ENCODE data around the gene DCXR.

Gene DCXR

DNA sequence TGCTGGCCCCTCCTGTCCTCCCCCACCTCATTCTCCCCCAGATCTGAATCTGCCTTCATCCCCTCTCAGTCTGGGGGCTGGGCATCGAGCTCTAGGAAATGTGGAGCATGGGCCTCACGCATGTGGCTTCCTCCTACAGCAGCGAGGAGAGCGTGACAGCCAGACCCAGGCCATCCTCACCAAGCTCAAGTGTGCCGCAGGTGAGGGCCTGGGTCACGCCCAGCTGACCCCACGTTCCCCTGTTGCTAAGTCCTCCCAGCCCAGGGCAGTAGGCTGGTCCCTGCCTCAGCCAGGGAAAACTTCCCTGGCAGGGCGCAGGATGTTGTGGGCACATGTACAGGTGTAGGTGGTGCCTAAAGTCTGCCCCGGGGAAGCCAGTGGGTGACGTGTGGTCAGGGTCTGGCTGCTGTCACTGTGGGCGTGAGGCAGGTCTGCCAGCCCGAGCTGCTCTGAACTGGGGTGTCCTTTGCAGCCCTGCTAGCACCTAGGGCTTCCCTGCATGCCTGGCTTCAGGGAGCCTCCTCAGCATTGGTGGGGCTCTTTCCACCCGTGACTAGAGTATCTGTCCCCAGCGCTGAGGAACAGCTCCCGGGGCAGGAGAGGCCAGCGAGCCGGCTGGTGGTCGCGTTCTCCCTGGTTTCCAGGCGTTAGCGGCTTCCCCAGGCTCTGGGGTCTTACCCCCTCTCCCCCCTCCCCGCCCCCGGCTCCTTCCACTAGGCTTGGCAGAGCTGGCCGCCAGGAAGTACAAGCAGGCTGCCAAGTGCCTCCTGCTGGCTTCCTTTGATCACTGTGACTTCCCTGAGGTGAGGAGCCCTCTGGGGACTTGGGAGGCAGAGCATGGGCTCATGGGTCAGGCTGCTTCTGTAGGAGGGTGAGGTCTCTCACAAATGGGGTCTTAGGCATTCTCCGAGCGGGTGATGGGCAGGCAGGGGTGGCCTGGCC is 17.8 kb upstream of the DCXR start:
- no peak for DNase-seq (ENCODE audit: low read depth, low spot score)

DNA sequence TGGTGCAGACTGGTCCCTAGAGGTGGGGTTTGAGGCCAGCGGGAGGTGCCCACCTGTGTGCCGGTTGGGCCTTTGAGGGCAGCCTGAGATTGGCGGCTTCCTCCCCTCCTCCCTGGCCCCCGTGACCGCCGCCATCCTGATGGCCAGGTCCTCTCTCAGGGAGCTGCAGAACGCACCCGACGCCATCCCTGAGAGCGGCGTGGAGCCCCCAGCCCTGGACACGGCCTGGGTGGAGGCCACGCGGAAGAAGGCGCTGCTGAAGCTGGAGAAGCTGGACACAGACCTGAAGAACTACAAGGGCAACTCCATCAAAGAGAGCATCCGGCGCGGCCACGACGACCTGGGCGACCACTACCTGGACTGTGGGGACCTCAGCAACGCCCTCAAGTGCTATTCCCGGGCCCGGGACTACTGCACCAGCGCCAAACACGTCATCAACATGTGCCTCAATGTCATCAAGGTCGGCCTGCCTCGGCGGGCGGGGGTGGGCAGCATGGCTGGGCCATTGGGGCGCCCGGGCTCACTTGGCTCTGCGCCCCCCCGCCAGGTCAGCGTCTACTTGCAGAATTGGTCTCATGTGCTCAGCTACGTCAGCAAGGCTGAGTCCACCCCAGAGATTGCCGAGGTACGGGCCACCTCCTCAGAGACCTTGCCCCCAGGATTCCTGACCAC is 17.0 kb upstream of the DCXR start:
- DNase-seq (ENCODE audit: low read depth, low spot score), result no peak

DNA sequence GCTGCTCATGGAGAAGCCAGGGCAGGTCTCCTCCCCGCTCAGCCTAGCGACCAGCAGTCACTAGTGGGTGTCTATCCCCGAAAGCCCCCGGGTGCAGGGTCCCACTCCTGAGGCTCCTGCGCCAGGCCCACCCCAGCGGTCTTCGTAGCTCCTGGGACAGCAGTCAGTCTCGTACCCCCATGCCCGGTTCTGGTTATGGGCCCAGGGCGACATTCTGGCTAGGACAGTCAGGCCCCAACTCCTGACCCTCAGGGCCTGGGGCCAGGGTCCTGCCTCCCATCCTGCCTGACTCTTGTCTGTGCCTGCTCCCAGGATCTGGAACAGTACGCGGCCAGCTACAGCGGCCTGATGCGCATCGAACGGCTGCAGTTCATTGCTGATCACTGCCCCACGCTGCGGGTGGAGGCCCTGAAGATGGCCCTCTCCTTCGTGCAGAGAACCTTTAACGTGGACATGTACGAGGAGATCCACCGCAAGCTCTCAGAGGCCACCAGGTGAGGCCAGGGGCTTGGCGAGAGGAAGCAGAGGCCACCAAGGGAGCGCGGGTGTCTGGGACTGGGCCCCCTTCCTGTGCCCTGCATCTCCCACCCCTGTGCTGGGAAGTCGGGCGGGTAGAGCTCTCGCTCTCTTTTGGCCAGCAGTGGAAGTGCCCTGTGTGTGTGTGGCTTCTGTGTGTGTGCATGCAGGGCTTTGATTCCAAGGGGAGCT is 16.2 kb upstream of the DCXR start:
- no peak for DNase-seq (ENCODE audit: low read depth, low spot score)

- no peak for DNase-seq (ENCODE audit: low read depth, low spot score)
These were observed 15.6 kb upstream of the DCXR start for GRCh38 chr17:82053130-82053529.

- DNase-seq (ENCODE audit: low read depth, low spot score), result no peak
These were observed 15.2 kb upstream of the DCXR start for GRCh38 chr17:82052638-82053059.

GRCh38 chr17:82051776-82052637 is 14.5 kb upstream of the DCXR start, which contains the start of the genes GPS1 and RFNG:
GPS1 (plus strand) TSS chr17:82051898; CDS start chr17:82051932, 34 bp downstream.
RFNG (minus strand) TSS chr17:82051811; CDS start chr17:82051766, 45 bp downstream.
- no peak for DNase-seq (ENCODE audit: low read depth, low spot score)

GRCh38 chr17:82050761-82051641 is 13.5 kb upstream of the DCXR start:
- no peak for DNase-seq (ENCODE audit: low read depth, low spot score)

- no peak for DNase-seq (ENCODE audit: low read depth, low spot score)
These were observed 12.8 kb upstream of the DCXR start for GRCh38 chr17:82050152-82050760.

- DNase-seq (ENCODE audit: low read depth, low spot score), result no peak
These were observed 12.0 kb upstream of the DCXR start for GRCh38 chr17:82049521-82049971.

DNA sequence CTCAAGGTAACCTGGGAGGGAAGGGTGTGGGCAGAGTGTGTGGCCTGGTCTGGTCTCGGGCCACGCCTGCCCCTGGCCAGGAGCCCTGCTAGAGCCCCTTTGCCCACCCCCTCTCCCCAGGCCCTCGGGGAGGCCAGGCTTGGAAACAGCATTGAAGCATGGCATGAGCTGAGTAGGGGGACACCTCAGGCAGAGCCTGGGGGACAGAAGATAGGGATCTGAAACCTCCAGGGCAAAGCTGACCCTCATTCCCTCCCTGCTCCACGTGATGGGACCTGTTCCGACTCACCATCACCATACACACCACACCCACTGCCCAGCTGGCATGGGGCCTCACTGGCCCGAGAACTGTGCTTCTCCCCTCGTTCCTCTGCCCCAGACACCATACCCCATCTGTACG is 11.6 kb upstream of the DCXR start:
- no peak for DNase-seq (ENCODE audit: low read depth, low spot score)

GRCh38 chr17:82048571-82048971 is 11.1 kb upstream of the DCXR start:
- DNase-seq (ENCODE audit: low read depth, low spot score), result no peak

DNA sequence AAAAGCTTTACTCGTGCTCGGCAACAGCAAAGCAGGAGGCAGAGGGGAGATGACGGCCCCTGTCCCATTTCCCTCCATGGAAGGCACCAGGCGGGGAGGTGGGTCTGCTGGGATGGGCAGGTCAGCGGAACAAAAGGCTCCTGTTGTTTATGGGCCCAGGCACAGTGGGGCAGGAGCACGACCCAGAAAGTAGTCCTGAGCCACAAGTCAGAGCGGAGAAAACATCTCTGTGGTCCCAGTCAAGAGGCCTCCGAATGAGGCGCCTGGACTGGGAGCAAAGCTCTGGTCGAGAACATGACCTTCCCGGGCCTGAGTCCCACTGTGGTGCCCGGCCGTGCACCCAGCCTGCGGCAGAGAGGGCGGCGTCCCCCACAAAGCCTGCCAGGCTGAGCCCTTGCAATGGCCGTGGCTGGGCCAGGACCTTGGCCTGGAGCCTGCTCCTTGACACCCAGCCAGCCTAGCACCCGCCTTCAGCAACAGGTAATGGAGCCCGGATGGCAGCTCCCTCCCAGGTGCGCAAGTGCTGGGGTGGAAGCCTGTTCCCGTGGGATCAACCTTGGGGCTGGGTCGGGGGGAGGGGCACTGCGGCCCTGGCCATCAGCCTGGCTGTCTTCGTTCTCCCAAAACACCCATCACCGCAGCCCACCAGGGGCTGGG is 10.5 kb upstream of the DCXR start:
- DNase-seq (ENCODE audit: low read depth, low spot score), result no peak

GRCh38 chr17:82047379-82047778 is 9.9 kb upstream of the DCXR start:
- no peak for DNase-seq (ENCODE audit: low read depth, low spot score)

DNA sequence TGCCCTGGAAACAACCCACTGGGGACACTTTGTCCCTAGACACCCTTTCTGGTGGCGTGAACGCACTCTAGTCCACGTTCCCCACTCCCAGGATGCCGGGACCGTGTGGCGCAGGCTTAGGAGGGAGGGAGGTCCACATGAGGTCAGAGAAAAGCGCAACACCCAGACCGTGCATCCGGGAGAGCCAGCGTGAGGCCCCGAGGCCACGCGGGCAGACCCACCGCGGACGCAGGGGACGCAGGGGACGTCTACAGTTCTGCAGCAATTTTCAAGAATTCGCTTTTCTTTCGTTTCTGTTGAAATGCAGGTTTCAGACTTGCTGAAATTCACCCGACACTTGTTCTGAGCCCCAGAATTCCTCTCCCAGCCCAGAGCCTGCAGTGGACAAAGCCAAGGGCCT is 9.4 kb upstream of the DCXR start:
- DNase-seq (ENCODE audit: low read depth, low spot score), result no peak

GRCh38 chr17:82045936-82046484 is 8.5 kb upstream of the DCXR start:
- DNase-seq (ENCODE audit: low read depth, low spot score), result no peak

- no peak for DNase-seq (ENCODE audit: low read depth, low spot score)
These were observed 6.0 kb upstream of the DCXR start for GRCh38 chr17:82043507-82043906.

GRCh38 chr17:82042649-82043048 is 5.2 kb upstream of the DCXR start:
- DNase-seq (ENCODE audit: low read depth, low spot score), result no peak

DNA sequence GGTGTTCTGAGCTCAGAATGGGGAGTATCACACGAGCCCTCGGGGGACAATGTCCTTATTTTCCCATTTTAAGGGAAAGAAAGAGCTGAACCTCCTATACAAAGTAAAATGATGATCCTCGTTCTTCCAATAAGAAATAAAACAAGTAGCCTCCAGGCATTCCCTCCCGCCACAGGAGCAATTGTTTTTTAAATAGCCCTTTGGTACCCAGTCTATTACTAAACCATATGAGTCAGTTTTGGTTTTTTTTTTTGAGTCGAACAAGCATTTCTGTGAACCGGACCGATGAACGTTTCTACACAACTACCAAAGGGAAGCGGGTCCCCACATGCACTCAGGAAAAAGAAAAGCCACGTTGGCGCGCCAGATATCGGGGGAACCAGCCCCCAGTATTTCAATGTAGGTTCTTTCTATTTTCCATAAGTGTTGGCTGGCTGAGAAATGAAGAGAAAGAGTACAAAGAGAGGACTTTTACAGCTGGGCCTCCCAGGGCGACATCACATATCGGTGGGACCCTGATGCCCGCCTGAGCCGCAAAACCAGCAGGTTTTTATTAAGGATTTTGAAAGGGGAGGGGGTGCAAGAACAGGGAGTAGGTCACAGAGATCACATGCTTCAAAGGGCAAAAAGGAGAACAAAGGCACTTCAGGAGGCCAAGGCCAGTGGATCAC is 3.8 kb upstream of the DCXR start:
- no peak for DNase-seq (ENCODE audit: low read depth, low spot score)

Measured in brain pericyte (primary cell).